GM18498 (cell line): Measurements from ENCODE around the gene CLPTM1L.
"Not testable (repeated sequence)": the region's sequence is repeated elsewhere in the genome, so short reads cannot be mapped to it uniquely, and the experiment has no call there.

Experiments
- ATAC-seq: cut with Tn5 transposase; IDR thresholded peaks from one replicate; pipeline ENCODE4 v1.9.1; 2021; ENCODE audit warnings: mild to moderate bottlenecking, moderate library complexity; ENCODE audit not compliant: unreplicated experiment

Gene CLPTM1L

GRCh38 chr5:1293416-1294205 is 51.3 kb downstream of the CLPTM1L start:
- no peak for ATAC-seq

- ATAC-seq: no peak
Observed at GRCh38 chr5:1292846-1293415, 52.0 kb downstream of the CLPTM1L start.

GRCh38 chr5:1292139-1292538 is 52.8 kb downstream of the CLPTM1L start:
- no peak for ATAC-seq

- ATAC-seq: no peak
Observed at GRCh38 chr5:1291611-1292080, 53.3 kb downstream of the CLPTM1L start.

- ATAC-seq: not testable (repeated sequence)
Observed at GRCh38 chr5:1290956-1291355, 53.9 kb downstream of the CLPTM1L start.

DNA sequence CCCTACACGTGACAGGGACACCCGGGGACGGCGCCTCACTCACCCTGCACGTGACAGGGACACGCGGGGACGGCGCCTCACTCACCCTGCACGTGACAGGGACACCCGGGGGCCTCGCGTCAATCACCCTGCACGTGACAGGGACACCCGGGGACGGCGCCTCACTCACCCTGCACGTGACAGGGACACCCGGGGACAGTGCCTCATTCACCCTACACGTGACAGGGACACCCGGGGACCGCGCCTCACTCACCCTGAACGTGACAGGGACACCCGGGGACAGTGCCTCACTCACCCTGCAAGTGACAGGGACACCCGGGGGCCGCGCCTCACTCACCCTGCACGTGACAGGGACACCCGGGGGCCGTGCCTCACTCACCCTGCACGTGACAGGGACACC is 55.3 kb downstream of the CLPTM1L start:
- ATAC-seq: not testable (repeated sequence)

DNA sequence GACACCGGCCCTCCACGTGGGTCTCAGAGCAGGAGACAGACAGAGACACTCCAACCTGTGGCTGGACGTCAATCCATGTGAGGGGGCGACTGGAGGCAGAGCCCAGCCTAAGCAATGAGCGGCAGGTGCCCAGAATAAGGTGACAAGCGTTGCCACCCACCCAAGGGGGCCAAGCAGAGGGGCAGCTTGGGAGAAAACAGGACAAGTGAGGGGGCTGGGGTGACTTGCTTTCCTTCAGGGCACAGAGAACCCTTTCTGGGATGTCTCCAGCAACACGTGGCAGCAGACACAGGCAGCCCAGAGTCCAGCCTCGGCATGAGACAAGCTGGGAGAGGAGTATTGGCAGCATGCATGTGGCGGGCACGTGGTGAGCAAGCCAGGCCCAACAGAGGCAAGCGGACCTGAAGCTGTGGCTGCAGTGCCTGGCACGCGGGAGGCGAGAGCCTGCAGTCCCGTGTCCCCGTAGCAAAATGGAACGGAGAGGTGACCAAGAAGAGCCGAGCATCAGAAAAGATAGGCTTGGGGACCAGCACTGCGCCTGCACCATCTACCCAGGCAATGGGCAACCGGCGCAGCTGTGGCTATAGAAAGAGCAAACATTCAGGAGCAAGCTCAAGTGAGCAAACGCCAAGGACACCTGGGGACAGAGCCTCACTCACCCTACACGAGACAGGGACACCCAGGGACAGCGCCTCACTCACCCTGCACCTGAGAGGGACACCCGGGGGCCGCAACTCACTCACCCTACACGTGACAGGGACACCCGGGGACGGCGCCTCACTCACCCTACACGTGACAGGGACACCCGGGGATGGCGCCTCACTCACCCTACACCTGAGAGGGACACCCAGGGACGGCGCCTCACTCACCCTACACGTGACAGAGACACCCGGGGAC is 56.2 kb downstream of the CLPTM1L start:
- ATAC-seq: no peak

GRCh38 chr5:1285883-1286291 is 59.0 kb downstream of the CLPTM1L start:
- no peak for ATAC-seq

GRCh38 chr5:1285141-1285540 is 59.8 kb downstream of the CLPTM1L start:
- ATAC-seq: no peak

DNA sequence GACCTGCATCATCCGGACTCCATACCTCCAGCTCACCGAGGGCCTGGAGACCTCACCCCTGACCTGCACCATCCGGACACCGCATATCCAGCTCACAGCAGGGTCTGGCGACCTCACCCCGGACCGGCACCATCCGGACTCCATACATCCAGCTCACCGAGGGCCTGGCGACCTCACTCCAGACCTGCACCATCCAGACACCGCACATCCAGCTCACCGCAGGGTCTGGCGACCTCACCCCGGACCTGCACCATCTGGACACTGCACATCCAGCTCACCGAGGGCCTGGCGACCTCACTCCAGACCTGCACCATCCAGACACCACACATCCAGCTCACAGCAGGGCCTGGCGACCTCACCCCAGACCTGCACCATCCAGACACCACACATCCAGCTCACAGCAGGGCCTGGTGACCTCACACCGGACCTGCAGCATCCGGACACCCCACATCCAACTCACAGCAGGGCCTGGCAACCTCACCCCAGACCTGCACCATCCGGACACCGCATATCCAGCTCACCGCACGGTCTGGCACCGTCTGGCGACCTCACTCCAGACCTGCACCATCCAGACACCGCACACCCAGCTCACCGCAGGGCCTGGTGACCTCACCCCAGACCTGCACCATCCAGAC is 60.4 kb downstream of the CLPTM1L start:
- ATAC-seq: not testable (repeated sequence)

GRCh38 chr5:1283729-1284041 is 61.2 kb downstream of the CLPTM1L start:
- ATAC-seq: not testable (repeated sequence)

GRCh38 chr5:1282993-1283728 is 61.7 kb downstream of the CLPTM1L start:
- ATAC-seq: not testable (repeated sequence)

DNA sequence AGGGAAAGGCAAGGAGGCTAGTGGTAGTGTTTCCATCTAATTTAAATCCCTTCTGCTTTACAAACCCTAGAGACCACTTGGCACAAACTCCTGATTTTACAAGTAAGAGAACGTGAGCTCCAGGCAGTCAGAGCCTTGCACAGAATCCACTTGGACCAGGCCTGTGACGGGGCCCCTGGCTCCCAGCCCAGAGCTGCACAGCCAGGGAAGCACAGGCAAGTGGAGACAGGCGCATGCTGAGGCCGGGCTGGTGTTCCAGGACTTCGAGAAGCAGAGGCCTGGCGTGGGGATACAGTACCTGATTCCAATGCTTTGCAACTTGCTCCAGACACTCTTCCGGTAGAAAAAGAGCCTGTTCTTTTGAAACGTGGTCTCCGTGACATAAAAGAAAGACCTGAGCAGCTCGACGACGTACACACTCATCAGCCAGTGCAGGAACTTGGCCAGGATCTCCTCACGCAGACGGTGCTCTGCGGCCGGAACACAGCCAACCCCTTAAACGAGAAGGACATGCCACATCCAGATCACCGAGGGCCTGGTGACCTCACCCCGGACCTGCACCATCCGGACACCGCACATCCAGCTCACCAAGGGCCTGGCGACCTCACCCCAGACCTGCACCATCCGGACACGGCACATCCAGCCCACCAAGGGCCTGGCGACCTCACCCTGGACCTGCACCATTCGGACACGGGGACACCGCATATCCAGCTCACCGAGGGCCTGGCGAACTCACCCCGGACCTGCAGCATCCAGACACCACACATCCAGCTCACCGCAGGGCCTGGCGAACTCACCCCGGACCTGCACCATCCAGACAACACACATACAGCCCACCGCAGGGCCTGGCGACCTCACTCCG is 62.5 kb downstream of the CLPTM1L start:
- ATAC-seq: no peak

- ATAC-seq: no peak
Observed at GRCh38 chr5:1281038-1281882, 63.6 kb downstream of the CLPTM1L start.

DNA sequence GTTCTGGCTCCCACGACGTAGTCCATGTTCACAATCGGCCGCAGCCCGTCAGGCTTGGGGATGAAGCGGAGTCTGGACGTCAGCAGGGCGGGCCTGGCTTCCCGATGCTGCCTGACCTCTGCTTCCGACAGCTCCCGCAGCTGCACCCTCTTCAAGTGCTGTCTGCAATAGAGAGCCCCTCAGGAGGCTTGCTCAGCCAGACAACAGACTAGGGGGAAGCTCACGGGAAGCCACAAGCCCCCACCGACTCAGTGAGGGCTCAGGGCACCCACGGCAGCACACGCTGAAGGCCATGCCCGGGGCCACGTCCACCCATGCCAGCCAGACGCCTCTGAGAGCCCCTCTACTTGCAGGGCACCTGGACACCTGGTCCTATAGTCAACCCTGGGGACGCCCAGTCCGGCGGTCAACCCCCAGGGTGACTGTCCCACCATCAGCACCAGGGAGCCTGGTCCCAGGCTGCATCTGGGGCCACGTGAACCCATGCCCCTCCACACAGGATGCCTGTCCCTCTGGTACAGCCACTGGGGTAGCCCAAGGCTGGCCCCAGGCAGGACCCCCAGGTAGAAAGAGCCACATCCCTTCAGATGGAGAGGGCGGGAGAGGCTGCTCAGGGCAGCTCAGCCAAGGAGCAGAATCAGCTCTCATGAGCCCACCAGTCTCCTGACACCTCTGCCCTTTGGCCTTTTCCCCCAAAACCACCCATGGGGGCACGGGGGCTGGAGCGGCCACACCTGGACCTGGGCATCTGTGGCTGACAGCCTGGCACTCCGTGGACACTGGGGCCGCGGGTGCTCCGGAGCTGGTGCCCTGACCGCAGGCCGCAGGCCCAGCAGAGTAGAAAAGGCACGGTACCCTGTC is 64.5 kb downstream of the CLPTM1L start:
- no peak for ATAC-seq

- no peak for ATAC-seq
Observed at GRCh38 chr5:1279443-1280151, 65.3 kb downstream of the CLPTM1L start.
